SKM-1 (cell line): ENCODE results near the gene FRMD3.

ENCODE experiments used
- DNase-seq: peaks from one replicate; lab custom pipeline; 2025; ENCODE audit not compliant: unreplicated experiment; lab: John Stamatoyannopoulos, UW

FRMD3 gene

DNA sequence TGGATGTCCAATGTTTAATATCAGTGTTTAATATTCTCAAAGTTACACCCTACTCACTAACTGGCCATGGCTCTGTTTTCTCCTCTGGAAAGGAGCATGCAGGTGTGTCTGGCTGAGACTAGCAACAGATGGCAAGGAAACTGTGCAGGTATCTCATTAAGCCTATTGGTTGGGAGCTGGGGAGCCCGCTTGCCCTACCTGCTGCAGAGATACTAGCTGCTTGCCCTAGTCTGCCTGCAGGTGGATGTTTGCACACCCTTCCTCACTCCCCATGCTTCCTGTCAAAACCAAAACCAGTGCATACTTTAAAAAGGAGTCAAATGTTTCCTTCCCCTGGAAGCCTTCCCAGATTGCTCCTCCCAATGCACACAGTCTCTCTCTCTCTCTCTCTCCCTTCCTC is 247.0 kb downstream of the FRMD3 start:
- DNase-seq: no peak

- no peak for DNase-seq
These were observed 247.5 kb downstream of the FRMD3 start for GRCh38 chr9:83290692-83291091.

- no peak for DNase-seq
These were observed 251.2 kb downstream of the FRMD3 start for GRCh38 chr9:83287021-83287420.

DNA sequence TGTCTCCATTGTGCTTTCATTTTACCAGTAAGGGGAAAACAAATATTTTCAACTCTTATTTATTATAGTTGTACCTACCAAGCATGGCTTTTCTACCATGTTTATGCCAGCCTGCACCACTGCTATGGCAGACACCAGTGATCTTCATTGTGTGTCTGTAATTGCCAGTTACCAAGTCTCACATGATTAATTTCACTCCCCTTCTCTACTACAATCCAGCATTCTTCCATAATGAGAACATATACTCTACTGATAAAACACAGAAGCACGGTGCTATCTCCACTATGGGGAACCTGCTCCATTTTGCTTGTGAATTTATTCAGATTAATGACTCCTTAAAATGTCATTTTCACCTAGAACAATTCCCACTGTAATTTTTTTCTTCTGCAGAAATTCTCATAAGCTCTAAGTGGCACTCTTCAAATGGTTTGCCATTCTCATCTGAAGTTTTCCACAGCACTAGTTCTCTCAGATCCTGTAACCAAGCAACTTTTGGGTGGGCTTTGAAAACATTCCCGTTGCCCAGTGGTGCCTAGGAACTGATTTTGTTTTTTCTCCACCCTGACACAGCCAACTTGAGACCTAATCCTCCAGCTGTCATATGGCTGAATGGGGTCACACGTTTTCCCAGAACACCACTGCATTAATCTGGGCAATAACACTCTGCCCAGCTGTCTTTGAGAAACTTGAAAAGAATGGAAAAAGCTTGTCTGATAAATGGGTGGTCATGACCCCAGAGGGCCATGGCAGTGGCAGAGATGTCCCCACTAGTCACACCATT is 252.6 kb downstream of the FRMD3 start:
- DNase-seq: no peak

DNA sequence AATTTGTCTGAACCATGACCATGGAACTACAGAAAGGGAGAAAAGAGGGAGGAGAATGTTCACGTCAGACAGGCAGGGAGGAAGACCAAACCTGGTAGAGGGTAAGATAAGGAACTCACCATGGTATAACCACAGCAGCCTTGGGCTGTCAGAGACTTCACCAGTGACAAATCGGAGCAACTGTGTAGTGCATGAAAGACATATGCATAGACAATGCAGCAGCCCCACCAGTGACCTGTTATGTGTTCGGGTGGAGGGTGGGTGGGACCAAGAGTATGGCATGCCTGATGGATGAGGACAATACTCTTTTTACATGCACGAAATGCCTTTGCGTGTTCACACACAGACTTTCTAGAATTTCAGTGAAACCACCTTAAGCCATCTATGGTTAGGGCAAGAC is 253.5 kb downstream of the FRMD3 start:
- no peak for DNase-seq

GRCh38 chr9:83283528-83283927 is 254.7 kb downstream of the FRMD3 start:
- no peak for DNase-seq

DNA sequence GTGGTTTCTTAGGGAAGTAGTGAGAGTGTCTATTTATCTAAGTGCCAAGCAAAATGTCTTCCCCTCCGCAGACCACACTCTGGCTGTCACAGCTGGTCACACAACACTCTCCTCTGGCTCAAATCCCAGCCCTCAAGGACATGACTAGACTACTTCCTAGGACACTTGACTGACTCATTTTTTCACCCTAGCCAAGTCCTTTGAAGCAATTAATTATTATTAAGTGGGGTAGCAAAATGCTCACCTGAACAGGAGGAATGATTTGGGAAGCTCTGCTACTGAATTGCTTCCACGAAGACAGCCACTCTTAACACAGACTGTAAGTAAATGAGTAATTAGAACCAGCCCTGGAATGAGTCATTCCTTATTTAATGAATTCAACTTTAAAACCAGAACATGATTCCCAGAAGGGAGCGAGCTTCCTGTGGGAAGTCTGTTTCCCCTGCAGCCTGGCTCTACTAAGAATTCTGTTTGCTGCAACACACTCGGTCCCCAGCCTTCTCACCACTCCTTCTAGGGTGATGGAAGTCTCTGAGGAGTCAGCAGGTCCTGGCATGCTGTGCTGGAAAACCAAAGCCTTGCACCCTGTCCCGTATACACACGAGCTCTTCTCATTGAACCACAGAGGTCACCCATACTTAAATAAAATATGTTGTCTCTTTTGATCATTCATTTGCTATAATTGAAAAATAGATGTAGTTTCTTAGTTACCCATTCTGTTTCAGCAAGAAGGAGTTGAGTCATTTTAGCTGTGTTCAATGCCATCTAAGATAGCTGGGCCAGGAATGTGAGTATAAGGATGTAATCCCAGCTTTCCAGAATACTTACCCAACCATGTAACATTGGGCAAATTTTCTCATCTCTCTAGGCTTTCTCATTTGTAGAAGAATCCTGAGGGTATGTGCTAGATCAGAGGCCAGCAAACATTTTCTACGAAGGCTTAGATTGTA is 256.6 kb downstream of the FRMD3 start:
- DNase-seq: peak; percentile 10

DNA sequence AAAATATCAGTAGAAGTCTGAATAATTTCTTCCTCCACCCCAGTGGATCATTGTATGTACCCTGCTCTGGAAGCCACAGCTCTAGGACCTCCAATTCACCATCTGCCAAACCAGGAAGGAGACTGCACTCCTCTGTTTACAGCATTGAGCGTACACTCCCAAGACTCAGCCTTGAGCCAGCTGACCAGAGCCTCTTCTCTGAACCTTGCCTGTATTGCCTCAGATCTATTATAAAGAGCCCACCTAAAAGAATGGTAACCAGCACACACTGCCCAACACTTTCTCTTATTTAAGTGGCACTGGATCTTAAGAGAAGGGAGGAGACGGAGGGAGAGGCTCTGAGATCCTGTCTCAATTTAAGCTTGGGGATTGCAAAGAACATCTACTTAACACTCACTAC is 257.4 kb downstream of the FRMD3 start:
- DNase-seq: no peak

GRCh38 chr9:83280268-83280667 is 257.9 kb downstream of the FRMD3 start:
- no peak for DNase-seq

GRCh38 chr9:83274787-83275186 is 263.4 kb downstream of the FRMD3 start:
- DNase-seq: no peak

- DNase-seq: no peak
These were observed 266.5 kb downstream of the FRMD3 start for GRCh38 chr9:83271665-83272071.

GRCh38 chr9:83270116-83270515 is 268.1 kb downstream of the FRMD3 start:
- no peak for DNase-seq

- no peak for DNase-seq
These were observed 270.5 kb downstream of the FRMD3 start for GRCh38 chr9:83267741-83268140.

DNA sequence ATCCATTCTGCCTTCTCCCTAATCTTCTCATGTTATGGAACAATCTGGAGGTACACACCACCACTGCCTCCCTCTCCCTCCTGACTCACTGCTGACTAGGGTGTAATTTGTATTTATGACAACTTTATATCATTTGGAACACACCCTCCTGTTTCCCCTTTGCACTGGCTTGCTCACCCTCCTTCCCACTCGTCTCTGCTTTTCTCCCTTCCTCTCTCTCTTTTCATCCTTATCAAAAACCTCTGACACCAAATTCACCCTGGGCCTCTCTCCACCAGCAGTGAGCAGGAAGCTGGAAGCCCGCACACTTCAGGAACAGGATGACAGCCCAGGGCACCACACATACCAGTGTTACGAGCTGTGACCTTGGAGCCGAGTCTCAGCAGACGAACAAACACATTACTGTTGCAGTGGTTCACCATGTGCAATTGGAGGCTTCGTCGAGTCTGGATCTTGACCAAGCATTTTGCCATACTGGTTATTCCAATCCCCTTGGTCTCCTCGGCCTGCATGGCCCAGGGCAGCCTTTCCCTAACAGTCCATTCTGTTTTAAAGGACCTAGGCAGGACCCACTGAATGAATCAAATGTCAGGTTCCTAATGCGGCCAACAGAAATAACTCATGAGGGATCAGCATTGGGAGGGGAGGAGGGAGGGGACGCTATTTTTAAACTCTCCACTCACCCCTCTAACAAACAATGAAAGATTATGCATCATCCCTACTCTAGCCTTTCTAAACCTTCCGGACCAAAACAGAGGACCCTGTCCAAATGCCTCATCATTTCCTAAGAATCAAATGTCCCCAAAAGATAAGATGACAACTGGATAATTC is 271.3 kb downstream of the FRMD3 start:
- DNase-seq: no peak

- no peak for DNase-seq
These were observed 271.9 kb downstream of the FRMD3 start for GRCh38 chr9:83266331-83266665.

DNA sequence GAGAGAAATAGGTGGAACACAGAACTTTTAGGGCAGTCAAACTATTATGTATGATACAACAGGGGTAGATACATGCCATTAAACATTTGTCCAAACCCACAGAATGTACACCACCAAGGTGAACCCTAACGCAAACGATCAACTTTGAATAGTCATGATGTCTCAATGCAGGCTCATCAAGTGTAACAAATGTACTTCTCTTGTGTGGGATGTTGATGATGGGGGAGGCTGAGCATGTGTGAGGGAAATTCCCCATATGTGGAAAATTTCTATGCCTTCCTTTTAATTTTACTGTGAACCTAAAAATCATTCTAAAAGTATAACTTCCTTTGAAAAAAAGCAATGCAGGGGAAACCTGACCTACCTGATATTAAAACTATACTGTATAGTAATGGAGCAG is 273.9 kb downstream of the FRMD3 start:
- DNase-seq: no peak

GRCh38 chr9:83259558-83259957 is 278.6 kb downstream of the FRMD3 start:
- DNase-seq: no peak

- no peak for DNase-seq
These were observed 280.0 kb downstream of the FRMD3 start for GRCh38 chr9:83257937-83258891.

- DNase-seq: no peak
These were observed 290.5 kb downstream of the FRMD3 start for GRCh38 chr9:83247732-83248131.

- no peak for DNase-seq
These were observed 292.1 kb downstream of the FRMD3 start for GRCh38 chr9:83245979-83246659.
